Activated T-cell treated with anti-CD3 and anti-CD28 coated beads for 4 hours (primary cell): ENCODE results near the gene GAGE12F.
"Not testable (repeated sequence)": the region's sequence is repeated elsewhere in the genome, so short reads cannot be mapped to it uniquely, and the experiment has no call there.

Experiments
- DNase-seq: peaks from one replicate; pipeline ENCODE4 v3.0.0-alpha.2; 2020

Gene GAGE12F, protein sequence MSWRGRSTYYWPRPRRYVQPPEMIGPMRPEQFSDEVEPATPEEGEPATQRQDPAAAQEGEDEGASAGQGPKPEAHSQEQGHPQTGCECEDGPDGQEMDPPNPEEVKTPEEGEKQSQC

DNA sequence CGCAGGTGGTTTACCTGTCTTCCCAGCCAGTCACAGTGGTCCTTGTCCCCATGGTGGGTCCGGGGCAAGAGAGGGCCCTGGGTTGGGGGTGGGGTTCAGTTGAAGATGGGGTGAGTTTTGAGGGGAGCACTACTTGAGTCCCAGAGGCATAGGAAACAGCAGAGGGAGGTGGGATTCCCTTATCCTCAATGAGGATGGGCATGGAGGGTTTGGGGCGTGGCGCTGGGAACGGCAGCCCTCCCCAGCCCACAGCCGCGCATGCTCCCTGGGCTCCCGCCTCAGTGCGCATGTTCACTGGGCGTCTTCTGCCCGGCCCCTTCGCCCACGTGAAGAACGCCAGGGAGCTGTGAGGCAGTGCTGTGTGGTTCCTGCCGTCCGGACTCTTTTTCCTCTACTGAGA lies at the start of gene GAGE12F:
Gene GAGE12F, plus strand, starts transcription at position 301 of the 400 bp plus-strand sequence. CDS start 1,155 bp downstream, outside the sequence.
- DNase-seq: not testable (repeated sequence)

DNA sequence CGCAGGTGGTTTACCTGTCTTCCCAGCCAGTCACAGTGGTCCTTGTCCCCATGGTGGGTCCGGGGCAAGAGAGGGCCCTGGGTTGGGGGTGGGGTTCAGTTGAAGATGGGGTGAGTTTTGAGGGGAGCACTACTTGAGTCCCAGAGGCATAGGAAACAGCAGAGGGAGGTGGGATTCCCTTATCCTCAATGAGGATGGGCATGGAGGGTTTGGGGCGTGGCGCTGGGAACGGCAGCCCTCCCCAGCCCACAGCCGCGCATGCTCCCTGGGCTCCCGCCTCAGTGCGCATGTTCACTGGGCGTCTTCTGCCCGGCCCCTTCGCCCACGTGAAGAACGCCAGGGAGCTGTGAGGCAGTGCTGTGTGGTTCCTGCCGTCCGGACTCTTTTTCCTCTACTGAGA lies 28.8 kb upstream of the GAGE12F start, which contains the start of gene GAGE12C:
Gene GAGE12C, plus strand, starts transcription at position 301 of the 400 bp plus-strand sequence. CDS start 1,155 bp downstream, outside the sequence.
- not testable (repeated sequence) for DNase-seq

DNA sequence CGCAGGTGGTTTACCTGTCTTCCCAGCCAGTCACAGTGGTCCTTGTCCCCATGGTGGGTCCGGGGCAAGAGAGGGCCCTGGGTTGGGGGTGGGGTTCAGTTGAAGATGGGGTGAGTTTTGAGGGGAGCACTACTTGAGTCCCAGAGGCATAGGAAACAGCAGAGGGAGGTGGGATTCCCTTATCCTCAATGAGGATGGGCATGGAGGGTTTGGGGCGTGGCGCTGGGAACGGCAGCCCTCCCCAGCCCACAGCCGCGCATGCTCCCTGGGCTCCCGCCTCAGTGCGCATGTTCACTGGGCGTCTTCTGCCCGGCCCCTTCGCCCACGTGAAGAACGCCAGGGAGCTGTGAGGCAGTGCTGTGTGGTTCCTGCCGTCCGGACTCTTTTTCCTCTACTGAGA lies 19.2 kb upstream of the GAGE12F start, which contains the start of gene GAGE12D:
Gene GAGE12D, plus strand, starts transcription at position 301 of the 400 bp plus-strand sequence. CDS start 1,155 bp downstream, outside the sequence.
- DNase-seq: not testable (repeated sequence)

DNA sequence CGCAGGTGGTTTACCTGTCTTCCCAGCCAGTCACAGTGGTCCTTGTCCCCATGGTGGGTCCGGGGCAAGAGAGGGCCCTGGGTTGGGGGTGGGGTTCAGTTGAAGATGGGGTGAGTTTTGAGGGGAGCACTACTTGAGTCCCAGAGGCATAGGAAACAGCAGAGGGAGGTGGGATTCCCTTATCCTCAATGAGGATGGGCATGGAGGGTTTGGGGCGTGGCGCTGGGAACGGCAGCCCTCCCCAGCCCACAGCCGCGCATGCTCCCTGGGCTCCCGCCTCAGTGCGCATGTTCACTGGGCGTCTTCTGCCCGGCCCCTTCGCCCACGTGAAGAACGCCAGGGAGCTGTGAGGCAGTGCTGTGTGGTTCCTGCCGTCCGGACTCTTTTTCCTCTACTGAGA lies 9.7 kb upstream of the GAGE12F start, which contains the start of gene GAGE12E:
Gene GAGE12E, plus strand, starts transcription at position 301 of the 400 bp plus-strand sequence. CDS start 1,155 bp downstream, outside the sequence.
- not testable (repeated sequence) for DNase-seq

DNA sequence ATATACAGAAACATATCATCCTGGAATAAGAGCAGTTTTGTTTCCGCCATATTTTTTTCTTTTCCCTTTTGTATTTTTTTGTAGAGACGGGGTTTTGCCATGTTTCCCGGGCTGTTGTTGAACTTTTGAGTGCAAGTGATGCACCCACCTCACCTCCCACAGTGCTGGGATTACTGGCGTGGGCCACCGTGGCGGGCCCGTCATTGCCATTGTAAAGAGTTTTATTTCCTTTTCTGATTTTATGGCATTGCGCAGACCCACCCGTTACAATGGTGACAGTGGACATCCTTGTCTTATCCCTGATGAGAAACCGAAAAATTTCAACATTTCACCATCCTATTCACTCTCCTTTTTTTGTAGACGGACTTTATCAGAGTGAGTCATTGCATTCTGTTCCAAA lies 8.1 kb downstream of the GAGE12F start:
- DNase-seq: not testable (repeated sequence)

DNA sequence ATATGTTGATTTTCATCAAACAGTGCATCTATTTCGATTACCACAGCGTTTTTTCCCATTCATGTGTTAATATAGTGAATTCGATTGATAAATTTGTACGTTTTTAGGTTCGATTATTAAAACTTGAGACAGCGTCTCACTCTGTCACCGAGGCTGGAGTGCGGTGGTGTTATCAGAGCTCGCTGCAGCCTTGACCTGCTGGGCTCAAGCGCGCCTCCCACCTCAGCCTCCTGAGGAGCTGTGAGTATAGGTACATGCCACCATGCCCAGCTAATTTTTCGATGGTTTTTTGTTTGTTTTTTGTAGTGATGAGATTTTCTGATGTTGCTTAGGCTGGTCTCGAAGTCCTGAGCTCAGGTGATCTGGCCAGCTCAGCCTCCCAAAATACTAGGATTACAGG lies 8.5 kb downstream of the GAGE12F start:
- not testable (repeated sequence) for DNase-seq

DNA sequence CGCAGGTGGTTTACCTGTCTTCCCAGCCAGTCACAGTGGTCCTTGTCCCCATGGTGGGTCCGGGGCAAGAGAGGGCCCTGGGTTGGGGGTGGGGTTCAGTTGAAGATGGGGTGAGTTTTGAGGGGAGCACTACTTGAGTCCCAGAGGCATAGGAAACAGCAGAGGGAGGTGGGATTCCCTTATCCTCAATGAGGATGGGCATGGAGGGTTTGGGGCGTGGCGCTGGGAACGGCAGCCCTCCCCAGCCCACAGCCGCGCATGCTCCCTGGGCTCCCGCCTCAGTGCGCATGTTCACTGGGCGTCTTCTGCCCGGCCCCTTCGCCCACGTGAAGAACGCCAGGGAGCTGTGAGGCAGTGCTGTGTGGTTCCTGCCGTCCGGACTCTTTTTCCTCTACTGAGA lies 9.5 kb downstream of the GAGE12F start, which contains the start of gene GAGE12G:
Gene GAGE12G, plus strand, starts transcription at position 301 of the 400 bp plus-strand sequence. CDS start 1,155 bp downstream, outside the sequence.
- DNase-seq: not testable (repeated sequence)

DNA sequence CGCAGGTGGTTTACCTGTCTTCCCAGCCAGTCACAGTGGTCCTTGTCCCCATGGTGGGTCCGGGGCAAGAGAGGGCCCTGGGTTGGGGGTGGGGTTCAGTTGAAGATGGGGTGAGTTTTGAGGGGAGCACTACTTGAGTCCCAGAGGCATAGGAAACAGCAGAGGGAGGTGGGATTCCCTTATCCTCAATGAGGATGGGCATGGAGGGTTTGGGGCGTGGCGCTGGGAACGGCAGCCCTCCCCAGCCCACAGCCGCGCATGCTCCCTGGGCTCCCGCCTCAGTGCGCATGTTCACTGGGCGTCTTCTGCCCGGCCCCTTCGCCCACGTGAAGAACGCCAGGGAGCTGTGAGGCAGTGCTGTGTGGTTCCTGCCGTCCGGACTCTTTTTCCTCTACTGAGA lies 19.0 kb downstream of the GAGE12F start, which contains the start of gene GAGE12H:
Gene GAGE12H, plus strand, starts transcription at position 301 of the 400 bp plus-strand sequence. CDS start 1,155 bp downstream, outside the sequence.
- DNase-seq: not testable (repeated sequence)

DNA sequence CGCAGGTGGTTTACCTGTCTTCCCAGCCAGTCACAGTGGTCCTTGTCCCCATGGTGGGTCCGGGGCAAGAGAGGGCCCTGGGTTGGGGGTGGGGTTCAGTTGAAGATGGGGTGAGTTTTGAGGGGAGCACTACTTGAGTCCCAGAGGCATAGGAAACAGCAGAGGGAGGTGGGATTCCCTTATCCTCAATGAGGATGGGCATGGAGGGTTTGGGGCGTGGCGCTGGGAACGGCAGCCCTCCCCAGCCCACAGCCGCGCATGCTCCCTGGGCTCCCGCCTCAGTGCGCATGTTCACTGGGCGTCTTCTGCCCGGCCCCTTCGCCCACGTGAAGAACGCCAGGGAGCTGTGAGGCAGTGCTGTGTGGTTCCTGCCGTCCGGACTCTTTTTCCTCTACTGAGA lies 28.6 kb downstream of the GAGE12F start, which contains the start of gene GAGE2A:
Gene GAGE2A, plus strand, starts transcription at position 301 of the 400 bp plus-strand sequence. CDS start 1,155 bp downstream, outside the sequence.
- DNase-seq: not testable (repeated sequence)

DNA sequence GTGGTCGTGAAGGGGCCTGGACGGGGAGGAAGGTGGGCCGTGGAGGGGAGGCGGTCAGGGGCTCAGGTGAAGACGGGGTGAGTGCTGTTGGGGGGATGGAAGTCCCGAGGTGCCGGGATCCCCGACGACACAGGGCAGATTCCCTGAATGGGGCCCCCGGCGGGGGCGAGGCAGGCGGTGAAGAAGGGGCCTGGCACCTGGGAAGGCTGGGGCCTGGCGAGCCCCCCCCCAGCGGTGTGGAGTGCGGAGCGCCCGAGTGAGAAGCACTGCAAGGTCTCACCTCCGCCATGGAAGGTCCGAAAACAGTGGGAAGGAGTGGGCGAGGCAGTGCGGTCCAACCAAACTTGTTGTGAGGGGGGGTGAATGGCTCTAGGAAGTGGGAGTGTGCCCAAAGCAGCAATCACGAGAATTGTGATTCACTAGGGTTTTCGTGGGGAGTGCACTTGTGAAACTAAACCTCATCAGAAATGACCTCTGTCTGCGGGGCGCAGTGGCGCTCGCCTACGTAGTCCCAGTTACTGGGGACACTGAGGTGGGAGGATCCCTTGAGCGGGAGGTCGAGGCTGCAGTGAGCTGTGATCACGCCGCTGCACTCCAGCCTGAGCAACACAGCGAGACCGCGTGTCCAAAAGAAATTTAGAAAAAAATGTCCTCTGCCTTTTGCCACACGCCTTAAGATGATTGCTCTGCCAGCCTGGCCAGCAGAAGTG lies 29.3 kb downstream of the GAGE12F start:
- not testable (repeated sequence) for DNase-seq

DNA sequence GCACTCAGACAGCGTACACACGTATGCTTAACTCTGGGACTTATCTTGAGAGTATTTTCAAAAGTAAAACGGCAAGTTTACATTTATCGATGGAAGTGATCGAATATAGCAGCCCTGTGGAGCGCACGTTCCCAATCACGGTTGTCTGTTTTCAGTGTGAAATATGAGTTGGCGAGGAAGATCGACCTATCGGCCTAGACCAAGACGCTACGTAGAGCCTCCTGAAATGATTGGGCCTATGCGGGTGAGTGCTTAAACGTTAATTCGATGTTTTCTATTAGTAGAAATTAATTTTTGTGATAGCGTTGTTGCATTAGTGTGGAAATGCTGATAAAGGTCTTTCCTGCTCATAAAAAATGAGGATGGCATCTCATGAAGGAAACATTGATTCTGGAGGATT lies 29.8 kb downstream of the GAGE12F start:
- not testable (repeated sequence) for DNase-seq

DNA sequence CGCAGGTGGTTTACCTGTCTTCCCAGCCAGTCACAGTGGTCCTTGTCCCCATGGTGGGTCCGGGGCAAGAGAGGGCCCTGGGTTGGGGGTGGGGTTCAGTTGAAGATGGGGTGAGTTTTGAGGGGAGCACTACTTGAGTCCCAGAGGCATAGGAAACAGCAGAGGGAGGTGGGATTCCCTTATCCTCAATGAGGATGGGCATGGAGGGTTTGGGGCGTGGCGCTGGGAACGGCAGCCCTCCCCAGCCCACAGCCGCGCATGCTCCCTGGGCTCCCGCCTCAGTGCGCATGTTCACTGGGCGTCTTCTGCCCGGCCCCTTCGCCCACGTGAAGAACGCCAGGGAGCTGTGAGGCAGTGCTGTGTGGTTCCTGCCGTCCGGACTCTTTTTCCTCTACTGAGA lies 38.1 kb downstream of the GAGE12F start, which contains the start of gene GAGE1:
Gene GAGE1, plus strand, starts transcription at position 301 of the 400 bp plus-strand sequence. CDS start 1,155 bp downstream, outside the sequence.
- not testable (repeated sequence) for DNase-seq

DNA sequence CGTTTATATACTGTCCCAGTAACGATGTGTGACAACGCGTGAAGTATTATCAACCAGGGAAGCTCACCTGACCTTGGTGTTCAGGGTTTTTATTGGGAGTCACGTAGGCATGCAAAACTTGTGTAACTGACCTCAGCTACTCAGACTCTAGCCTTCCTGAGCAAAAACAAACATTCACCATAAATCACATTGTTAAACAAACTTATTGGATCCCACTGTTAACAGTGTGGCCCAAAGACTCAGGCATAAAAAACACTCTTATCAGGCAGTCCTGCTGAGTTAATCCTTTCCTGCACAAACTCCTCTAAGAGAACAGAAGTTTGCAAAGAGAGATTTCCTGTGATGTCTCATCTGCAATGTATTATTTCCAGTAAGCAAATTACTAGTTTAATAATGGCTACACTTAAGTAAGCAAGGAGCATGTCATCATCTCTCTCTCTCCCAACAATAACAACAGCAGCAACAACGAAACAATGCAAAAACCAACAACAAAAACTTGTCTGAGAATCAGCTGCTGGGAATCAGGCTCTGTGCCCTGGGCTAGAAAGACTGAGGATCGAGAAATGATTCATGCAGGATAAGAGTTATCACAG lies 50.2 kb downstream of the GAGE12F start:
- DNase-seq: no peak
